WTC11 (cell line): ENCODE measurements around the gene GNAZ. TPM values are rescaled to one million over a fixed set of nuclear protein-coding genes. Genes with fewer than 3 reads are reported as not detected.

Experiments
- ATAC-seq: fragments of 200-7000 bp; cut with Tn5 transposase; 2 replicates; pipeline ENCODE4 v1.10.0; 2021; ENCODE audit warnings: mild to moderate bottlenecking, moderate library complexity
- CTCF ChIA-PET: fragments of 300-600 bp; sonication (Branson Sonifier 250); formaldehyde crosslinking; loops from one replicate; lab custom pipeline; 2021; ENCODE audit warnings: antibody characterized with exemption; lab: Charles Lee
- POLR2A ChIA-PET: fragments of 350-600 bp; sonication (Branson Sonifier 250); formaldehyde crosslinking; loops from one replicate; lab custom pipeline; 2021; ENCODE audit warnings: antibody characterized with exemption; lab: Charles Lee
- DNase-seq: peaks from one replicate; pipeline ENCODE4 v3.0.0; 2021; ENCODE audit warnings: low spot score
- H3K27ac Mint-ChIP-seq: 2 replicates; pipeline ENCODE4 v1.8.0; 2021; ENCODE audit warnings: mixed read lengths
- H3K27me3 Mint-ChIP-seq: 2 replicates; pipeline ENCODE4 v1.8.0; 2021; ENCODE audit warnings: low read depth, mild to moderate bottlenecking, moderate library complexity, mixed read lengths
- H3K36me3 Mint-ChIP-seq: 2 replicates; pipeline ENCODE4 v1.8.0; 2021; ENCODE audit warnings: mixed read lengths
- H3K4me1 Mint-ChIP-seq: 2 replicates; pipeline ENCODE4 v1.8.0; 2022; ENCODE audit warnings: mixed read lengths
- H3K4me3 Mint-ChIP-seq: 2 replicates; pipeline ENCODE4 v1.8.0; 2021; ENCODE audit warnings: mild to moderate bottlenecking, moderate library complexity, mixed read lengths
- H3K9me3 Mint-ChIP-seq: 2 replicates; pipeline ENCODE4 v1.8.0; 2021; ENCODE audit warnings: mixed read lengths
- ATF1 ChIP-seq: sonication (generic); formaldehyde crosslinking; IDR thresholded peaks from 2 replicates; pipeline ENCODE4 v1.8.1; 2023; ENCODE audit warnings: mild to moderate bottlenecking, moderate library complexity, missing genetic modification reagents
- CREB1 ChIP-seq: sonication (generic); formaldehyde crosslinking; IDR thresholded peaks from 2 replicates; pipeline ENCODE4 v1.8.0; 2023; ENCODE audit warnings: mild to moderate bottlenecking, missing genetic modification reagents
- CREM ChIP-seq: sonication (generic); formaldehyde crosslinking; IDR thresholded peaks from 2 replicates; pipeline ENCODE4 v1.8.1; 2022; ENCODE audit warnings: mild to moderate bottlenecking, missing genetic modification reagents, moderate library complexity
- FOXP1 ChIP-seq: sonication (generic); formaldehyde crosslinking; IDR thresholded peaks from 2 replicates; pipeline ENCODE4 v1.8.0; 2022; ENCODE audit warnings: missing genetic modification reagents, mild to moderate bottlenecking, moderate library complexity, borderline replicate concordance
- MXD4 ChIP-seq: fragments of 250-450 bp; sonication (Bioruptor Pico); IDR thresholded peaks from 2 replicates; pipeline ENCODE4 v1.8.0; 2021; ENCODE audit warnings: mild to moderate bottlenecking, moderate library complexity, borderline replicate concordance
- NR3C1 ChIP-seq: sonication (generic); formaldehyde crosslinking; conservative IDR thresholded peaks from 2 replicates; pipeline ENCODE4 v1.8.1; 2023; ENCODE audit warnings: low read depth, mild to moderate bottlenecking, missing genetic modification reagents
- ZNF671 ChIP-seq: fragments of 250-450 bp; sonication (Bioruptor Pico); IDR thresholded peaks from 2 replicates; pipeline ENCODE4 v1.8.0; 2021; ENCODE audit warnings: mild to moderate bottlenecking
- total RNA-seq: library from RNA; stranded (reverse); gene quantifications from 3 replicates; pipeline ENCODE4 v1.2.3, GENCODE V29; 2021
- TF ChIP-seq, protein P1 (sequence below): sonication (generic); formaldehyde crosslinking; IDR thresholded peaks from 2 replicates; pipeline ENCODE4 v1.8.1; 2023; ENCODE audit warnings: mild to moderate bottlenecking, moderate library complexity, missing genetic modification reagents
- TF ChIP-seq, protein P2 (sequence below): sonication (generic); formaldehyde crosslinking; IDR thresholded peaks from 2 replicates; pipeline ENCODE4 v1.8.0; 2023; ENCODE audit warnings: mild to moderate bottlenecking, missing genetic modification reagents
- TF ChIP-seq, protein P3 (sequence below): sonication (generic); formaldehyde crosslinking; conservative IDR thresholded peaks from 2 replicates; pipeline ENCODE4 v1.8.1; 2023; ENCODE audit warnings: mild to moderate bottlenecking, low read depth, missing genetic modification reagents, moderate library complexity
- TF ChIP-seq, protein P4 (sequence below): sonication (generic); formaldehyde crosslinking; IDR thresholded peaks from 2 replicates; pipeline ENCODE4 v1.8.1; 2023; ENCODE audit warnings: mild to moderate bottlenecking, missing genetic modification reagents, borderline replicate concordance
- TF ChIP-seq, protein P5 (sequence below): fragments of 250-450 bp; sonication (Bioruptor Pico); conservative IDR thresholded peaks from 2 replicates; pipeline ENCODE4 v1.9.0; 2021; ENCODE audit warnings: mild to moderate bottlenecking
- TF ChIP-seq, protein P6 (sequence below): fragments of 250-450 bp; sonication (Bioruptor Pico); IDR thresholded peaks from 2 replicates; pipeline ENCODE4 v1.8.0; 2021; ENCODE audit warnings: mild to moderate bottlenecking
- TF ChIP-seq, protein P7 (sequence below): sonication (generic); formaldehyde crosslinking; IDR thresholded peaks from 2 replicates; pipeline ENCODE4 v1.8.0; 2022; ENCODE audit warnings: mild to moderate bottlenecking, missing genetic modification reagents
- TF ChIP-seq, protein P8 (sequence below): fragments of 250-450 bp; sonication (Bioruptor Pico); IDR thresholded peaks from 2 replicates; pipeline ENCODE4 v1.9.0; 2021; ENCODE audit warnings: moderate library complexity, mild to moderate bottlenecking, inconsistent platforms, borderline replicate concordance

Gene GNAZ
- total RNA-seq, 1 experiment from 2014 or later = 9.9 TPM

DNA sequence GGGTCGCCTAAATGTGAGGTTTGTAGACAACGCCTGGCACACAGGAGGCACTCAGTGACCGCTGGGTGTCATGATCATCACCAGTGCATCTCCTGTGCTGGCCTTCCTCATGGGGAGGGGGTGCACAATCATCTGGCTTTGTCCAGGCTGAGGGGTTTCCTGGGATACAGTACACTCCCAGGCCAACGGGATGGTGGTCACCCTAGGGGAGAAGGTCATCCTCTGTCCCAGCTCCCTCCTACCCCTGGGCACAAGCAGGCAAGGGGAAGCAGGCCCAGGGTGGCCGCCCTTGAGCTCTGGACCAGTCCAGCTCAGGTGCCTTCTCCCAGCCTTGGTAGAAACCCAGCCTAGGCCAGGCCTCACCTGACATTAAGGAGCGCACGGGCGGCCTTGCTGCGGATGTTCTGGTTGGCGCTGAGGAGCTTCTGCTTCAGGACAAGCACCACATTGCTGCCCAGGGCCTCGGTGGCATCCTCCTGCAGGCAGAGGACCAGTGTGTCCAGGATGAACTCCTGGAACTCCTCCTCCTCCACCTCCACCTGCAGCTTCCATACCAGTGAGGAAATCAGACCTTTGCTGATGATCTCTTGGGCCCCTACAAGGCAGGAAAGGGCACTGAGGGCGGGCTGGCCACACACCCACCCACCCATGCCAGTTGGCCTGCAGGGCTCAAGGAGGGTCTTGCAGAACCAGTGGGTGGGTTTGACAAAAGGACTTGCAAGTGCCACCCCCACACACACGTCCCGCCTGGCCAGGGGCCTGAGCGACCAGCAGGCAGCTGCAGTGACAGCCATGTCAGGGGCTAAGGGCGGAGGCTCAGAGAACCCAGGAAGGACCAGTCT is 6.6 kb upstream of the GNAZ start:
- H3K4me3 Mint-ChIP-seq = no peak overlapping the region
- H3K27me3 Mint-ChIP-seq = peaks cover 14% of the 10 kb centered on the region
- H3K36me3 Mint-ChIP-seq = no peaks in the 10 kb centered on the region
- TF ChIP-seq, protein P1, sequence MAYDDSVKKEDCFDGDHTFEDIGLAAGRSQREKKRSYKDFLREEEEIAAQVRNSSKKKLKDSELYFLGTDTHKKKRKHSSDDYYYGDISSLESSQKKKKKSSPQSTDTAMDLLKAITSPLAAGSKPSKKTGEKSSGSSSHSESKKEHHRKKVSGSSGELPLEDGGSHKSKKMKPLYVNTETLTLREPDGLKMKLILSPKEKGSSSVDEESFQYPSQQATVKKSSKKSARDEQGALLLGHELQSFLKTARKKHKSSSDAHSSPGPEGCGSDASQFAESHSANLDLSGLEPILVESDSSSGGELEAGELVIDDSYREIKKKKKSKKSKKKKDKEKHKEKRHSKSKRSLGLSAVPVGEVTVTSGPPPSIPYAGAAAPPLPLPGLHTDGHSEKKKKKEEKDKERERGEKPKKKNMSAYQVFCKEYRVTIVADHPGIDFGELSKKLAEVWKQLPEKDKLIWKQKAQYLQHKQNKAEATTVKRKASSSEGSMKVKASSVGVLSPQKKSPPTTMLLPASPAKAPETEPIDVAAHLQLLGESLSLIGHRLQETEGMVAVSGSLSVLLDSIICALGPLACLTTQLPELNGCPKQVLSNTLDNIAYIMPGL (CRISPR knock-in tag) = no peak
- TF ChIP-seq ZNF671 (CRISPR knock-in tag) (no peak), FOXP1 (CRISPR knock-in tag) (no peak), ATF1 (CRISPR knock-in tag) (no peak), CREB1 (CRISPR knock-in tag) (no peak), MXD4 (CRISPR knock-in tag) (no peak)
- TF ChIP-seq, protein P2, sequence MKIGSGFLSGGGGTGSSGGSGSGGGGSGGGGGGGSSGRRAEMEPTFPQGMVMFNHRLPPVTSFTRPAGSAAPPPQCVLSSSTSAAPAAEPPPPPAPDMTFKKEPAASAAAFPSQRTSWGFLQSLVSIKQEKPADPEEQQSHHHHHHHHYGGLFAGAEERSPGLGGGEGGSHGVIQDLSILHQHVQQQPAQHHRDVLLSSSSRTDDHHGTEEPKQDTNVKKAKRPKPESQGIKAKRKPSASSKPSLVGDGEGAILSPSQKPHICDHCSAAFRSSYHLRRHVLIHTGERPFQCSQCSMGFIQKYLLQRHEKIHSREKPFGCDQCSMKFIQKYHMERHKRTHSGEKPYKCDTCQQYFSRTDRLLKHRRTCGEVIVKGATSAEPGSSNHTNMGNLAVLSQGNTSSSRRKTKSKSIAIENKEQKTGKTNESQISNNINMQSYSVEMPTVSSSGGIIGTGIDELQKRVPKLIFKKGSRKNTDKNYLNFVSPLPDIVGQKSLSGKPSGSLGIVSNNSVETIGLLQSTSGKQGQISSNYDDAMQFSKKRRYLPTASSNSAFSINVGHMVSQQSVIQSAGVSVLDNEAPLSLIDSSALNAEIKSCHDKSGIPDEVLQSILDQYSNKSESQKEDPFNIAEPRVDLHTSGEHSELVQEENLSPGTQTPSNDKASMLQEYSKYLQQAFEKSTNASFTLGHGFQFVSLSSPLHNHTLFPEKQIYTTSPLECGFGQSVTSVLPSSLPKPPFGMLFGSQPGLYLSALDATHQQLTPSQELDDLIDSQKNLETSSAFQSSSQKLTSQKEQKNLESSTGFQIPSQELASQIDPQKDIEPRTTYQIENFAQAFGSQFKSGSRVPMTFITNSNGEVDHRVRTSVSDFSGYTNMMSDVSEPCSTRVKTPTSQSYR (CRISPR knock-in tag) = no peak
- TF ChIP-seq, protein P3, sequence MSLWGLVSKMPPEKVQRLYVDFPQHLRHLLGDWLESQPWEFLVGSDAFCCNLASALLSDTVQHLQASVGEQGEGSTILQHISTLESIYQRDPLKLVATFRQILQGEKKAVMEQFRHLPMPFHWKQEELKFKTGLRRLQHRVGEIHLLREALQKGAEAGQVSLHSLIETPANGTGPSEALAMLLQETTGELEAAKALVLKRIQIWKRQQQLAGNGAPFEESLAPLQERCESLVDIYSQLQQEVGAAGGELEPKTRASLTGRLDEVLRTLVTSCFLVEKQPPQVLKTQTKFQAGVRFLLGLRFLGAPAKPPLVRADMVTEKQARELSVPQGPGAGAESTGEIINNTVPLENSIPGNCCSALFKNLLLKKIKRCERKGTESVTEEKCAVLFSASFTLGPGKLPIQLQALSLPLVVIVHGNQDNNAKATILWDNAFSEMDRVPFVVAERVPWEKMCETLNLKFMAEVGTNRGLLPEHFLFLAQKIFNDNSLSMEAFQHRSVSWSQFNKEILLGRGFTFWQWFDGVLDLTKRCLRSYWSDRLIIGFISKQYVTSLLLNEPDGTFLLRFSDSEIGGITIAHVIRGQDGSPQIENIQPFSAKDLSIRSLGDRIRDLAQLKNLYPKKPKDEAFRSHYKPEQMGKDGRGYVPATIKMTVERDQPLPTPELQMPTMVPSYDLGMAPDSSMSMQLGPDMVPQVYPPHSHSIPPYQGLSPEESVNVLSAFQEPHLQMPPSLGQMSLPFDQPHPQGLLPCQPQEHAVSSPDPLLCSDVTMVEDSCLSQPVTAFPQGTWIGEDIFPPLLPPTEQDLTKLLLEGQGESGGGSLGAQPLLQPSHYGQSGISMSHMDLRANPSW = no peak
- TF ChIP-seq, protein P4, sequence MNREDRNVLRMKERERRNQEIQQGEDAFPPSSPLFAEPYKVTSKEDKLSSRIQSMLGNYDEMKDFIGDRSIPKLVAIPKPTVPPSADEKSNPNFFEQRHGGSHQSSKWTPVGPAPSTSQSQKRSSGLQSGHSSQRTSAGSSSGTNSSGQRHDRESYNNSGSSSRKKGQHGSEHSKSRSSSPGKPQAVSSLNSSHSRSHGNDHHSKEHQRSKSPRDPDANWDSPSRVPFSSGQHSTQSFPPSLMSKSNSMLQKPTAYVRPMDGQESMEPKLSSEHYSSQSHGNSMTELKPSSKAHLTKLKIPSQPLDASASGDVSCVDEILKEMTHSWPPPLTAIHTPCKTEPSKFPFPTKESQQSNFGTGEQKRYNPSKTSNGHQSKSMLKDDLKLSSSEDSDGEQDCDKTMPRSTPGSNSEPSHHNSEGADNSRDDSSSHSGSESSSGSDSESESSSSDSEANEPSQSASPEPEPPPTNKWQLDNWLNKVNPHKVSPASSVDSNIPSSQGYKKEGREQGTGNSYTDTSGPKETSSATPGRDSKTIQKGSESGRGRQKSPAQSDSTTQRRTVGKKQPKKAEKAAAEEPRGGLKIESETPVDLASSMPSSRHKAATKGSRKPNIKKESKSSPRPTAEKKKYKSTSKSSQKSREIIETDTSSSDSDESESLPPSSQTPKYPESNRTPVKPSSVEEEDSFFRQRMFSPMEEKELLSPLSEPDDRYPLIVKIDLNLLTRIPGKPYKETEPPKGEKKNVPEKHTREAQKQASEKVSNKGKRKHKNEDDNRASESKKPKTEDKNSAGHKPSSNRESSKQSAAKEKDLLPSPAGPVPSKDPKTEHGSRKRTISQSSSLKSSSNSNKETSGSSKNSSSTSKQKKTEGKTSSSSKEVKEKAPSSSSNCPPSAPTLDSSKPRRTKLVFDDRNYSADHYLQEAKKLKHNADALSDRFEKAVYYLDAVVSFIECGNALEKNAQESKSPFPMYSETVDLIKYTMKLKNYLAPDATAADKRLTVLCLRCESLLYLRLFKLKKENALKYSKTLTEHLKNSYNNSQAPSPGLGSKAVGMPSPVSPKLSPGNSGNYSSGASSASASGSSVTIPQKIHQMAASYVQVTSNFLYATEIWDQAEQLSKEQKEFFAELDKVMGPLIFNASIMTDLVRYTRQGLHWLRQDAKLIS (CRISPR knock-in tag) = no peak
- peak; percentile 5 for DNase-seq
- CTCF ChIA-PET = interaction anchor here (0.6 to 1.0 kb wide), 4 partner anchors 54 to 215 kb away, joined by 3 to 6 read pairs (median 4); no protein-coding TSS in a partner anchor
- no peaks in the 10 kb centered on the region; the same call in 1 of the 2 replicates for H3K4me1 Mint-ChIP-seq
- no peak for ATAC-seq
- no peak overlapping the region for H3K27ac Mint-ChIP-seq
- no peaks in the 10 kb centered on the region for H3K9me3 Mint-ChIP-seq
- POLR2A ChIA-PET = no interaction called here

DNA sequence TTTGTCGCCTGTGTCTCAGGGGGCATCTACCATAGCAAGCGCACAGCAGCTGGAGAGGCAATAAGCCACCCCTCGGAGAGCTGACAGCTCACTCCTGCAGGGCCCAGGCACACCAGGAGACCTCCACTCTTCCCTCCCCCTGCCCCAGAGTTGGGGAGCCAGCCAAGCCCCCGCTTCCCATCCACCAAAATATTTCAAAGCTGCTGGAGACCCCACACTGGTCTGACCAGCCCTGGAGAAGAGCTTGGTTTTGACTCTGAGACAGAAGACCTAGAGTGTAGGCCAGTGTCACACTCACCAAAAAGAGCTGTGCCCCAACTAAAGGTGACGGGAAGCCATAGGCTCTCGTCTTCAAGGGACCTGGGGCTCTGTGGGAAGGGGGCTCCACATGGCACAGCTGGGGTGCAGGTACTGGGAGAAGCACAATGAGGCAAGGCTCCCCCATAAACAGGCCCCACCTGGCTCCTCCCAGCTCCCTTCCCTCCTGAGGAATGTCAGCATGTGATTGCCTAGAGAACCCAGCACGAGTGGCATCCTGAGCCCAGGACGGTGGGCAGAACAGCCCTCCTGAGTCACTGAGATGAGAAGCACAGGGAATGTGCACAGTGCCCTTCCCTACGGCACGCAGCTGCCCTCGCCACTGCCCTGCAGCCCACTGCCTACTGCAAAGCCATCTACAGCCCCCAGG is 5.8 kb upstream of the GNAZ start:
- ATAC-seq (no peak), DNase-seq (peak; percentile 5)
- CTCF ChIA-PET = interaction anchor here (0.6 to 1.0 kb wide), 2 partner anchors 105 to 216 kb away, joined by 3 read pairs; no protein-coding TSS in a partner anchor
- Mint-ChIP-seq H3K4me3 (no peak overlapping the region), H3K9me3 (no peaks in the 10 kb centered on the region), H3K4me1 (no peaks in the 10 kb centered on the region; the same call in 1 of the 2 replicates), H3K27me3 (peaks cover 21% of the 10 kb centered on the region), H3K36me3 (no peaks in the 10 kb centered on the region), H3K27ac (no peak overlapping the region)
- POLR2A ChIA-PET = no interaction called here
- TF ChIP-seq CREM (CRISPR knock-in tag) (no peak), NR3C1 (CRISPR knock-in tag) (no peak)
- TF ChIP-seq, protein P5, sequence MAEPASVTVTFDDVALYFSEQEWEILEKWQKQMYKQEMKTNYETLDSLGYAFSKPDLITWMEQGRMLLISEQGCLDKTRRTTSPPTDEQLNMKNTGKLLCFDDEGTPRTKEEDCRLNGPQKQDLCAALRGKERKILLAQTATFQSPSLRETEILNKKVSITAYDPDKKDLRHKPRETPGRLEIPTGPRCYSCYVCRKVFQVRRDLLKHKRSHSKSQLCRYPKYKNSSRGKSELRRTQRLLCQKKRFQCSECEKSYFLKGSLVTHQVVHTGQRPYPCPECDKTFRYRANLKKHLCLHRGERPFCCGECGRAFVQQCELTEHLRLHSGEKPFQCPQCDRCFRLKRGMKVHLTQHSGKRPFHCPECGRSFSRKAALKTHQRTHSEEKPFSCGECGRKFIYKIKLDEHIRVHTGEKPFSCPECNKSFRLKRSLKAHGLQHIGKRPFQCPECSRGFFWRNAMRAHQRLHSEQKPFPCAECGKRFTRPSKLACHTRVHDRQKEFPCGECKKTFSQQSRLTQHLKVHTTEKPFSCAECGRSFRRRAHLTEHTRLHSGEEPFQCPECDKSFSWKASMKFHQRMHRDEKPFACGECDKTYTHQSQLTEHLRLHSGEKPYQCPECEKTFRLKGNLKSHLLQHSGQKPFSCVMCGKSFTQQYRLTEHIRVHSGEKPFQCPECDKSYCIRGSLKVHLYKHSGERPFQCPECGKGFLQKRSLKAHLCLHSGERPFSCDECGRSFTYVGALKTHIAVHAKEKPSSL (CRISPR knock-in tag) = no peak
- TF ChIP-seq, protein P6, sequence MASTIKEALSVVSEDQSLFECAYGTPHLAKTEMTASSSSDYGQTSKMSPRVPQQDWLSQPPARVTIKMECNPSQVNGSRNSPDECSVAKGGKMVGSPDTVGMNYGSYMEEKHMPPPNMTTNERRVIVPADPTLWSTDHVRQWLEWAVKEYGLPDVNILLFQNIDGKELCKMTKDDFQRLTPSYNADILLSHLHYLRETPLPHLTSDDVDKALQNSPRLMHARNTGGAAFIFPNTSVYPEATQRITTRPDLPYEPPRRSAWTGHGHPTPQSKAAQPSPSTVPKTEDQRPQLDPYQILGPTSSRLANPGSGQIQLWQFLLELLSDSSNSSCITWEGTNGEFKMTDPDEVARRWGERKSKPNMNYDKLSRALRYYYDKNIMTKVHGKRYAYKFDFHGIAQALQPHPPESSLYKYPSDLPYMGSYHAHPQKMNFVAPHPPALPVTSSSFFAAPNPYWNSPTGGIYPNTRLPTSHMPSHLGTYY = no peak
- TF ChIP-seq, protein P7, sequence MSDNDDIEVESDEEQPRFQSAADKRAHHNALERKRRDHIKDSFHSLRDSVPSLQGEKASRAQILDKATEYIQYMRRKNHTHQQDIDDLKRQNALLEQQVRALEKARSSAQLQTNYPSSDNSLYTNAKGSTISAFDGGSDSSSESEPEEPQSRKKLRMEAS (CRISPR knock-in tag) = no peak
- TF ChIP-seq, protein P8, sequence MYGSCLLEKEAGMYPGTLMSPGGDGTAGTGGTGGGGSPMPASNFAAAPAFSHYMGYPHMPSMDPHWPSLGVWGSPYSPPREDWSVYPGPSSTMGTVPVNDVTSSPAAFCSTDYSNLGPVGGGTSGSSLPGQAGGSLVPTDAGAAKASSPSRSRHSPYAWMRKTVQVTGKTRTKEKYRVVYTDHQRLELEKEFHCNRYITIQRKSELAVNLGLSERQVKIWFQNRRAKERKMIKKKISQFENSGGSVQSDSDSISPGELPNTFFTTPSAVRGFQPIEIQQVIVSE (CRISPR knock-in tag) = no peak
